HG02588 (cell line): ENCODE data around the gene TLX1.

Experiments
- ATAC-seq: cut with Tn5 transposase; IDR thresholded peaks from one replicate; pipeline ENCODE4 v1.9.1; 2021; ENCODE audit warnings: mild to moderate bottlenecking, moderate library complexity; ENCODE audit not compliant: unreplicated experiment

TLX1 gene

DNA sequence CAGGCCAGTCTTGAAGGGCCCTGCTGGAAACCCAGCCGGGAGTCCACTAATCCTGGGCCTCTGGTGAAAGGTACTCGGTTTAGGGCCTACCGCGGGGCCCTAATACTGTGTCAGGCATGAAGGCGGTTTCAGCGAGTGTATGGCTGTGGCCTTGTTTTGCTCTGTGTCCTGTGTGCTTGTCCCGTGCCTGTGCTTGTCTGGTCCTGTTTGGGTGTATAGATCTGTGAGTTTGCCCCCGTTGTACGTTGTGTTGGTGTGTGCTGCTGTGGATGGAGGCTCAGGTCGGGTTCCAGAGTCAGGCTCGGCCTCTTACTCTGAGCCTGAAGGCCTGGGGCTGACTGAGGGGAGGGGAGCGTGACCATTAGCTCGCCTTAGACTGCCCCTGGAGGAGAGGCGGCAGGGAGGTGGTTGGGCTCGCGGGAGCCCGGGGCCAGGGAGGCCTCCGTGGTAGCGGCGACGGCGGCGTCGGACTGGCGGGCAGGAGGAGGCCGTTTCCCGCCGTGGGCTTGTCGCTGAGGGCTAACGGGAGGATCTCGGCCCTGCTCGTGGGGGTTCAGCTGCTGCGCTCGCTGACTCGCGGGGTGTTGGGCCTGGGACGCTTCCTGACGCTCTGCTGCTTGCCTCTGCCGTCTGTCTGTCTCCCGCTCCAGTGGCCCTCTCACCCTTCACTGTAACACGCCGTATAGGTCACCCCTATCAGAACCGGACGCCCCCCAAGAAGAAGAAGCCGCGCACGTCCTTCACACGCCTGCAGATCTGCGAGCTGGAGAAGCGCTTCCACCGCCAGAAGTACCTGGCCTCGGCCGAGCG lies 2.6 kb downstream of the TLX1 start:
- ATAC-seq = no peak

DNA sequence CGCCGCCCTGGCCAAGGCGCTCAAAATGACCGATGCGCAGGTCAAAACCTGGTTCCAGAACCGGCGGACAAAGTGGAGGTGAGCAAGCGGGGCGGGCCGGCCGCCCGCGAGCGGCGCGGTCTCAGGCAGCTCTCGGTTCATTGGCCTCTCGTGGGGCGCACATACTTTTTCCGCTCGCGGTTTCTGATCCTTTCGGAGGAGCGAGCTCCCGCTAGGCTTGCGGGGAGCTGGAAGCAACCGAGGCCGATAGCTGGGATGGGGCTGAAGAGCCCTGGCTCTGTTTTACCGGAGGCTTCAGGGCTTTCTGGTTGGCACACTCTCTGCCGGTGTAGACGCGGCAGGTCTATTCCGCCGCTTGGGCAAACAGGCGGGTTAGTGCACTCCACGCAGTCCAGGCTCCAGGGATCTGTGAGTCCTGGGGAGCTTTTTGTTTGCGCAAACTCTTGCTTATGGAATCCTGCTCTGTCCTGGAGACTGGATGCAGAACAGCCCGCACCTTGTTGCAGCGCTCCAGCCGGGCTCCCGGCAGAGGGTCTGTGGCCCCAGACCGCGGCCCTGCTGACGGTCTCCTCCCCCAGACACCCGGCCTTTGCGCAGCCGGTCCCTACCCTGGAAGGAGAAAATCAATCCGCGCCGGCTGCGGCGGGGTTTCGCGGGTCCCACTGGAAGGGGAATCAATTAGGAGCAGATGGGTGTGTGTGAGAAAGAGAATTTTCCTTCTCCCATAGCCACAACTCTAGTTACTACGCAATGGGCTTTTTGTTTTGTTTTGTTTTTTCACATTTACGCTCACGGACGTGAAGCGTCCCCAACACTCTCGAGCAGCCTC lies 3.4 kb downstream of the TLX1 start:
- no peak for ATAC-seq

DNA sequence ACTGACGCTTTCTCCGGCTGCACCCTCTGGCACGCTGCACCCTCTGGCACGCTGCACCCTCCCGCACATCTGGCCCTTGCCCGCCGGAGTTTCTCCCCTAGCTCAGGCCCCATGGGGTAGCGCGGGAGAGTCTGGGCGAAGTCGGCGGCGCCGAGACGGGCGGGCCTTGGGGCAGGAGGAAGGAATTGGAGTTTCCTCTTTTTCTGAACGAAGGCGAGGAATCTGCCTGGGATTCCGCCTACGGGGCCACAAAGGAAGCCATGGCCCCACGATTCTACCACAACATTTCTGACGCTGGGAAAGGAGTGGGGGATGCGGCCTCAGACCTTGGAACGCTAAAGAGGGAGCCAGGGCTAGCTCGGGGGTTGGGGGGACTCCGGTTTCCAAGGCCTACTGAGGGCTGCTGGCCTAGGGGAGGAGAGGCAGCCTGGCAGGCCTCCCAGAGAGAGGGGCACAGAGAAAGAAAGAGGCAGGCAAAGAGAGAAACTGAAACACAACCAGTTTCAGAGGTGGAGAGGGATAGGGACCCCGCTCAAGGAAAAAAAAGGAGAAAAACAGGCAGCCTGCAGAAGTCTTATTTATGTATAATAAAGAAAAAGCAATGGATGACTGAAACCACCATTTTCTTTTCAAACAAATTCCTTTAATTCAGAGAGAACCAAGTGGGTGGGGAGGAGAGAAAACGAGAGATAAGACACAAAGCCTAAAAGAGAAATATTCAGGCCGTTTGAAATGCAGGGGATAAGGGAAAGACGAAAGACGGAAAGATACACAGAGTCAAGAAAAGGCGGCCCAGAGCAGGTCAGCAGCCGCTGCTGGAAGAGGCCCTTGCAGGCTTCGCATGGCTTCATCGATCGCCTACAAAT lies 4.3 kb downstream of the TLX1 start:
- ATAC-seq = no peak

DNA sequence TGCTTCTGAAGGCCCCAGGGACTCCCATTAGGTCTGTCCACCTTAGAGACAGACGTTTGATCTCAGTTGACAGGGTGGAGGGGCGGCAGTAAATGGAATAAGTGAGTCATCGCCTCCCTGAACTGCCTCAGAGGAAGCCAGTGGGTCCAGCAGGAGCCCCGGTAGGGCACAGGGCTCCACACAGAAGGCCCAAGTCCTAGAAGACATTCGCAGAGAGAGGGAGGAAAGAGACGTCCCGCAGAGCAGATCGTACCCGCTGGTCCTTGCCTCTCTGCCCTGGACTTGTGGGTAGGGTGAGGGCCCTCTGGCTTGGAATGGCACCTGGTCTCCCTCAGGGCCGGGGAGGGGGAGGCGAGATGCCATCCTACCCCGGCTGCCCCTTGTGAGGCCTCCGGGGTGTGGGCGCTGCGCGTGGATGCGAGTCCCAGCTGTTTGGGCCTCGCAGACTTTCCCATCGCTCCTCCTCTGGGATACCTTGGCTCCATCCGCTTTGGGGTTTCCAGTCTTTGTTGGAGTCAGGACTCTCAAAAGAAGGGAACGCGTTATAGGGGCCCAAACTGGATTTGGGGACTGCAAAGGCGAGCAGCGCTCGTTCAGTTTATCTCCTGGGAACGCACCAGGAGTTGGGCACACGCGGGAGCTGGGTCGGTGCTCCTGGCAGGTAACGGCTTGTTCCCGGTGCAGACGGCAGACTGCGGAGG lies 5.1 kb downstream of the TLX1 start:
- ATAC-seq = no peak

DNA sequence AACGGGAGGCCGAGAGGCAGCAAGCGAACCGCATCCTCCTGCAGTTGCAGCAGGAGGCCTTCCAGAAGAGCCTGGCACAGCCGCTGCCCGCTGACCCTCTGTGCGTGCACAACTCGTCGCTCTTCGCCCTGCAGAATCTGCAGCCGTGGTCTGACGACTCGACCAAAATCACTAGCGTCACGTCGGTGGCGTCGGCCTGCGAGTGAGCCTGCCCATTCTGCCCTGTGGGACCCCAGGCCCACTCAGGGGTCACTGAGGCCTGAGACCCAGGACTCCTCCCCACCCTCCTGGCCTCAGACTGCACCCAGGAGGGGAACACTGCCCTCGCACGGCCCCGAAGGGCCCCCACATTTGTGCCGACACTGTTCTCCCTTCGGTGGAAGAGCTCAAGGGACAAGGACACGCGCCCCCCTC lies 5.6 kb downstream of the TLX1 start:
- ATAC-seq = no peak

DNA sequence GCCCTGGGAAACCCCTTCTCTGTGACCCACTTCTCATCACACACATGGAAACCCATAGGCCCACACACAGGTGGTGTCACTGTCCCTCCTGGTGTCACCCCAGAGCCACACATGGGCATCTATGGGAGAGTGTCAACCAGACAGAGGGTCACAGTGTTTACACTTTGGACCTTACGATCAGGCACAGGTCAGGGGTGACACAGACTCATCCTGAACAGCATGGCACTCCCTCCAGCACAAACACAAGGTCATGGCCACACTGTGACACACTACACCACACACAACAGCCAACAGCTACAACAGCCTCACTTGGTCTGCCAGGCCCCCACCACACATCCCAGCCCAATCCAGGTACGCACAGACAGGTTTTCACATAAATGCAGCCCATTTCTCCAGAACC lies 6.2 kb downstream of the TLX1 start:
- ATAC-seq = no peak

DNA sequence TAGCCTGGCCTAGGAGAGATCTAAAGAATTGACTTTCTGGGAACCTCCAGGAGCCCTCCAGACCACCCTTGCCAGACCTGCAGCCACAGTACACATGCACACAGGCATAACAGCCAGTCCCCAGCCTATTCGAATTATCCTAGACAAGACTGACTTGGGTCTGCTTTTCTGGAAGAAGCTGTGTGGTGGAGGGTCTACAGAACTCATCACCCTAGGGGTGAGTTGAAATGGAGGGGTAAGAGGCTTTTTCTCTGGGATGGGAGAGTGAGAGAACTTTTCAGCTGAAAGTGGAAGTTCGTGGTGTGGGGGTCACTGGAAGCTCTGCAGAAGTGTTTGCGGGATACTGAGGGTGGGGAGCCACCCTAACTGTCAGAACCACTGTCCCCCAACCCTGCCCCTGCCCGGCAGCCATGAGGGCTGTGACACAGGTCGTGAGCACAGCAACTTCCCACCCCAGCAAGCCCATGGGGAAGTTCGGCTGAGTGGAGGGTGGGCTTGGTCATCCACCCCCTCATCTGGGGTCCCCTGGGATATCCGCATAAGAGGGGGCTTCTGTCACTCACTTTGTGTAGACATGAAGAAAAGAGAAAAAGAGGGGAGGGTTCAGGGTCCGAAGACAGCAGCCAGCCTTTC lies 7.8 kb downstream of the TLX1 start:
- no peak for ATAC-seq

DNA sequence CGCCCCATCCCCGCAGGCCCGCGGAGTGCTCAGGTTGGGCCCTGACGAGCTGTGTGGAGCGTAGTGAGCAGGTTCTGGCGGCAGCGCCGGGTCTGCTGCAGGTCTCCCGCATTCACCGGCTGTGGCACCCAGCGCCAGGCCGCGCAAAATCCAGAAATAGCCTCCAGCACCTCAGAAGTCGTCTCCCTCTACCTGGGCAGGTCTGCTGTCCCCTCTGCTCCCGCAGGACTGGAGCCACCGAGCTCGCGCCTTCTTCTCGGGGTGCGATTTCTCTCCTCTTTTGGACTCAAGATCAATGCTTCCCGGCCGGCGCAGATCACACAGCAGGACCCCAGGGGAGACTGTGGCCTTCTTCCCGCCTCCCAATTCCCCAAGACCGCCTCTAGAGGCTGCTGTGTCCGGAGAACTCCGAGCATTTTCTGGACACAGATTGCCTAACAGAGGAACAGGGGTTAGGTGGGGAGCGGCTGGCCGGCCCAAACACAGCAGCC lies 8.4 kb downstream of the TLX1 start:
- no peak for ATAC-seq

DNA sequence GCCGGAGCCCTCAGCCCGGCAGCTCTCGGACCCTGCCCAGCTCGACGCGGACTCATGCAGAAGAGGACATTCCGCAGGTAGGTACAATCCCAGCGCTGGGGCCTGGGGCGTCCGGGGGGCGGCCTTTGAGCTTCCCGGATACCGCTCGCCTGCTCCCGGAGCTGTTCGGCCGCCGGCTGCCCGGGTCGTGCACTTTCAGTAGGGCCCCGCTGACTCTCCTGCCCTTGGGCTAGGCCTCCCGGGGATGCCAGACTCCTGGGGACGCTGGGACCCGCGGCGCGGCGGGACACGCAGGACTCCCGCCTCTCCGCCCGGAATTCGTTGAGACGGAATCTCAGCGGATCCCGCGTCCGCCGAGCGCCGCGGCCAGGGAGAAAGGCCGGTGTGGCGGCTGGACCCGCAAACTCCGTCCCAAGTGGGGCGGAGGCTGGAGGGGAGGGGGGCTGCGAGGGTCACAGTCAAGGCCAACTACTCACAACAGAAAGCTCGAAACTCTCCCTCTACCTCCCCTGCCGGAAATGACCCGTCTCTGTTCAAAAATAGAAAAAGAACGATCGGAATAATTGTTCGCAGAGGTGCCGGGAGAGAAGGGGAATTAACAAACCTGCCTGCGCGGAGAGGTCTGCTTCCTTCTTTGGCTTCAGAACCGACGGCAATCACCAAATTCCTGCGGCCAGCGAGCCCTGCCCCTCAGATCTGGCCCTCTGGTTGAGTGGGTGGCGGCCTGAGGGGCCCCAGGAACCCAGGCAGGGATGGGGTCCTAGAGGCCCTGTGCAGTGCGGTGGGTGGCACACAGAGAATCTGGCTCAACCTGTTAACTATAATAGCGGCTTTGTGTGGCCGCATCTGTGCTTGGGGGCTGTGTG lies 9.2 kb downstream of the TLX1 start:
- ATAC-seq = no peak

DNA sequence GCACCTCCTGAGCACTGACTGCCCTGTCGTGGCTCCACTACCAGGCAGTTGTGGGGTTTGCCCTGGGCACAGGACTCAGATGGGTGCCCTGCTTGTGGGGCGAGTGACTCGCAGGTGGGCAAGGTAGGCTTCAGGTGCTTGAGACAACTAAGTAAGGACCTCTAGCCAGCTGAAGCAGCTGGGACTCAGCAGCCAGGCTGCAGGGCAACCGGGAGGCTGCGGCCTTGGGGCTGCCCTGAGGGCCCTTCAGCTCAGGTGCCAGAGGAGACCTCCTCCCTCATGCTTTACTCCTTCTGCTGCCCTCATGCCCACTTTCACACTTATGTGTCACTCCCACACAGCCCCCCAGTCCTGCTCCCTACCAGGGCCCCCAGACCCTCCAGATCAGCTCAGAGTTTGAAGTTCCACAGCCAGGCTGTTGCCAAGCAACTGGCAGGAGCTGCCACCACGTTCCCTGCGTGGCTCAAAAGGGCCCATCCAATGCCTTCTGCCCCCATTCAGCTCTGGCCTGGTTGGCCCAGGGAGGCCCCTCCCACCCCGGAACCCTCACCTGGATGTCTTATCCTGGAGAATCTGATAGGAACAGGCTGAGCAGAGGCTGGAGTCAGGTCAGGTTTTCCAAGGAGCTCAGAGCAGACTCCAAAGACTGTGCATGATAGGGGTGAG lies 10.0 kb downstream of the TLX1 start:
- ATAC-seq = no peak

DNA sequence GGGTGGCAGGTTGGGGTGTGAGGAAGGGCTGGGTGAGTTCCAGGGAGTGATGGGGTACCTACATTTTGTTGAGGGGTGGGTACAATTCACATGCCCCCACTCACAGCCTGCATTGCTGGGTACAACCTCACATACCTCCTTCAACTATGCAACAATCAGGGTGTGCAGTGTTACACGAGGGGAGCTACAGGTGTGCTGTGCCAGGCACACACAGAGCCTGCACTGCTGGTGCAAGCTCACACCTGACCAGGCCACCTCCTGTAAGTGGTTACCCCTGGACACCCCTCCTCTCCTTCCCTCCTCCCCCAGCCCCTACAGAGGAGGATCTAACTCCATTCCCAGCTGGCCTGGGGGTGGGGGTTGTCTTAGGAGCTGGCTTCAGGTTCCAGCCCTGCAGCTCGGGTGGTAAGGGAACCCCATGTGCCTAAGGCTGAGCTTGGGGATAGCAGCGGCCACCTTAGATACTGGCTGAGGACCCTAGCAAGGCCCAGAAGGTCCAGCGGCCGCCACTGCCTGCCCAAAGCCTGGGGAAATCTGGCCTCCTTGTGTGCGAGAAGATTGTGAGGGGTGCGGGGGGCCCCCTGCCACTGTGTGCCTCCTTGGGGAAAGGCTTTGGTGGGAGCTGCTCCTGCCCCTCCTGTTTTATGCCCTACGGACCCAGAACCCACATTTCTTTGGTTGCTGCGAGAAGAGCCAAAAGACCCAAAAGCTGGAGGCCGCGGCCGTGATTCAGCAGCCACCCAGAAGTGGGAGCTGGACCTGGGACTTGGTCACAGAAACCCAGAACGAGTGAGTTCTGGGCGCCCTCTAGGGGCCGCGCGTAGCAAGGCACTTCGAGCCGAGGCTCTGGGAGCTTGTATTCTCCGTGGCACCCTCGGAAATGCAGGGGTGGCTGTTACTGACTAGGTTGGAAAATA lies 10.8 kb downstream of the TLX1 start:
- ATAC-seq = peak; percentile 59

DNA sequence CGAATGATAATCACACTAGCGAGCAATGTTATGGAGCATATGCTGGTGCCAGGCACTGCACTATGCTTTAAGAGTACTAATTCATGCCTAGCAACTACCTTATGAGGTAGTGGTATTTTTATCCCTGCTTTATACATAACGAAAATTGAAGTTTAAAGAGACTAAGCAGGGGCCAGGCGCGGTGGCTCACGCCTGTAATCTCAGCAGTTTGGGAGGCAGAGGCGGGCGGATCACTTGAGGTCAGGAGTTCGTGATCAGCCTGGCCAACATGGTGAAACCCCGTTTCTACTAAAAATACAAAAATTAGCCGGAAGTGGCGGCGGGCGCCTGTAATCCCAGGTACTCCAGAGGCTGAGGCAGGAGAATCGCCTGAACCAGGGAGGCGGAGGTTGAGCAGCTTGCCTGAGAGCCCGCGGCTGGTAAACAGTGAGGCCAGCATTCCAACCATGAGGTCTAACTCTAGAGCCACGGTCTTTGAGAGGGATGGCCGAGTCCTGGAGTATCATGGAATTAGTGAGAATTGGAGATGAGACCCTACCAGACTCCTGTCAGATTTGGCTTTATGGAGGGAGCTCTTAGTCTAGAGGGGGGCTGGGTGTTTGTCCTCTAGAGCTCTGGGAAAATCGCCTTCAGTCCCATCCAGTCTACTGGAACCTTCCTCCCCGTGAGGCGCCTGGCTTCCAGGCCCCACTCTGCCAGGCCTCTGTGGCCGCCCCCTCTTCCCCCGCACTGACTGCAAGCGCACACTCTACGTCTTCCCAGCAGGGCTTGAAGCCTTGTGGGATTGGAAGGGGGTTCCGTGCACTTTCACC lies 11.6 kb downstream of the TLX1 start:
- no peak for ATAC-seq

DNA sequence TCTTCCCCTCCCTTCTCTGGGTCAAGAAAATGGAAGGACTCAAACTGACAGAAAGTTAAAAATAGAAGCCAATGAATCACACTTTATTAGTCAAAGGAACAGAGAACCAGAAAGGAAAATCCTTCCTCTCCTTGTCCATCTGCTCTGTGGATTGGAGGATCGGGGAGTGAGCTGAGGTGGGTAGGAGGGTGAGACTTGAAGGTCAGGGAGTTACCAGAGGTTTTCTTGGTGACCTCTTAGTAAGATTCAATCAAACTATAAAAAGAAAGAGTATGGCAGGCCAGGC lies 12.2 kb downstream of the TLX1 start:
- ATAC-seq = no peak

DNA sequence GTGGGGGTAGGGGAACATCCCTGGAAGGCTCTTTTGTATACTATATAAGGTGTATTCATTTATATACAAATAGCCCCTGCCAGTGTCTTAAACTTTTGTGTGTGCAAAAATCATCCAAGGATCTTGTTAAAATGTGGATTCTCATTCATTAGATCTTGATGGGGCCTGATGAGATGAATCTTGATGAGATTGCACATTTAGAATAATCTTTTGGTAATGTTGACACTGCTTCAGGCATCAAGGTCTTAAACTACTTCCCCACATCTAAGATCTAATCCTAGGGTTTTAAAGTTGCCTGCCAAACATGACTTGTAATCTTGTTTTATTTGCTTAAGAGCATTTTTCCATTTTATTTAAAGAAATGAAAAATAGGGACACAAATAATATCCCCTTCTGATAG lies 13.0 kb downstream of the TLX1 start:
- no peak for ATAC-seq

DNA sequence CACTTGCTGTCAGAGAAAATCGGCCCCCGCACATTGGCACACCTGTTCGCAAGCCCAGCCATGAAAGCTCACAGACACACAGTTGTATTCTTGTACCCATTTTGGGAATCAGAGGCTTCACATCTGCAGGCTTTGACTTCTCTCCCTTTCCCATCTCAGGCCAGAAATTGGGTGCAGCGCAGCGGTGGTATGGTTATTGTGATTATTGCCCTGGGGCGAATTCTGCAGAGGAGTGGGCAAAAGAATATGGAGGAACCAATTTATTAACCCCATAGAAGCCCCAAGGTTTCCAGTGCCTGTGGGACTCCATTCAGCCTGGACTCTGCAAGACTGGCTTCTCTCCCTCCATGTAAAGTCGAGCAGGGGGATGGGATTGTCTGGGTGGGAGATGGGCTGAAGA lies 14.0 kb downstream of the TLX1 start:
- no peak for ATAC-seq

DNA sequence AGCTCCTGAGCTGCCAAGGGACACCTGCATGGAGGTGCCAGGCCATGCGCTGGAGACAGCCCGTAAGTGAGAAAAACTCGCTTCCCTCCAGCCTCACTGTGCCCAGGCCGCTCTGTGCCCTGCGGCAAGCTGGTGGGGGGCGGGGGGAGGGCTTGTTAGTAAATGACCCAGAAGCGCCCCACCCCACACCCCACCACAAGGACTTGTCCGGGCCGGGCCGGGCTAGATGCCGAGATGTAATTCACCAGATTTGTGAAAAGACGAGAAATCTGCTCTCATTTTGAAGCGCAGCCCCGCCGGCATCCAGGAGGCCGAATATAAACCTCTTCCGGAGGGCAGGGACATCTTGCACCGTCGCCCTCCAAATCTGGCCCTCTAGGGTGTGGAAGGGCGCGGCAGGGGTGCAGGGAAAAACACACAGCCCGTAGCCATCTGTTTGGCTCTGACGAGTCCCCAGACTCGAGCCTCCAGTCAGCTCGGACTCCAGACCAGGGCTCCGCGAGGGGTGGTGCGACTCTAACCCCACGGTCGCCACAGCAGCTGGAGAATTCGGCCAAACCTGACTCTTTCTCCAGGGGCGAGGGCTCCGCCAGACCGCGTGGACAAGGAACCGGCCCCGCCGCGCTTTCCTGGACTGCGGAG lies 14.8 kb downstream of the TLX1 start:
- ATAC-seq = no peak
